Measurements from ENCODE around the gene SBK1.
A peak's percentile ranks its signal among the peaks of the same experiment; 100 is the strongest.

Gene SBK1

DNA sequence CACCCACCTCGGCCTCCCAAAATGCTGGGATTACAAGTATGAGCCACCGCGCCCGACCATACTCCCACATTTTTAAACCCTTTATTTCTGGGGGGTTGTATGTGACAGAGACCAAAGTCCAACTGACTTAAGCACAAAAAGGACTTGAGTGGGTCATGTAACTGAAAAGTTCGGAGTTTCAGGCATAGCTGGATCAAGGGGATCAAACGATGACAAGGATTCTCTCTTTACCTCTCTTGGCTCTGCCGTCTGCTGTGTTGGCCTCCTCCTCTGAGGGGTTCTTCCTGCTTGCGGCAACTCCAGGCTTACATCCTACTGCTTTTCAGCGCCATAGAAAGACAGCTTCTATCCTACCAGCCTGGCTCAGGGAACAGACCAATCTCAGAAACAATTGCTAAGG lies 9.2 kb upstream of the SBK1 start:
- no peak for DNase-seq

DNA sequence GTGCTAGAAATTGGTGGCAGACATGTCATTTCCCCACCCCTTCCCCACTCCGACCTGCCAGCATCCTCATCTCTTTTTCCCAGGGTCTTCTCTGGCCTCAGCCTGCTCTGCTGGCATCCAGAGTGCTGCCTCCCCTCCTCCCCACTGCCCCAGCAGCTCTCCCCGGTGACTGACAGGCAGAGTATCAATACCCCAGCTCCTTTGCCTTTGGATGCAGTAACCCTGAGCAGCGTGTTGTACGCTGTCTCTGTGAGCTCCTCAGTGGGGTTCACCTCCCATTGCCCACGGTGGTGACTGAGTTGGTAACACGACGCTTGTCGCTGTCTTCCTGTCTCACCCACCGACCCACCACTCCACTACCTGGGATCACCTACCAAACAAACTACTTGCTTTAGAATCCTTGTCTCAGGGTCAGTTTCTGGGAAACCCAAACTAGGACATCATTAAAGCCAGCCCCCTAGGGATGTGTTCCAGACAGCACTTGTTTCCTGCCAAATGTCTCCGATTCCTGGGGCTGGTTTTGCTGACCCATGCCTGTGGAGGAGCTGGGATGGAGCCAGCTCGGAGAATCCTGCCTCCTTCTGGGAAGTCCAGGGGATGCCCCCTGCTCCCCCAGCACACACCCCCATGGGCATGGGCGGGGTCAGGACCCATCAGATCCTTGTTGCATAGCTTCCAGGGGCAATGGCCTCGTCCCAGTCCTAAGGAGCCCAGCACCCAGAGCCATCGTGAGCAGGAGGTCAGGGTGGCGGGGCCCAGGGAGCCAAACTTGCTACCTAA lies 8.3 kb upstream of the SBK1 start:
- DNase-seq, result no peak

DNA sequence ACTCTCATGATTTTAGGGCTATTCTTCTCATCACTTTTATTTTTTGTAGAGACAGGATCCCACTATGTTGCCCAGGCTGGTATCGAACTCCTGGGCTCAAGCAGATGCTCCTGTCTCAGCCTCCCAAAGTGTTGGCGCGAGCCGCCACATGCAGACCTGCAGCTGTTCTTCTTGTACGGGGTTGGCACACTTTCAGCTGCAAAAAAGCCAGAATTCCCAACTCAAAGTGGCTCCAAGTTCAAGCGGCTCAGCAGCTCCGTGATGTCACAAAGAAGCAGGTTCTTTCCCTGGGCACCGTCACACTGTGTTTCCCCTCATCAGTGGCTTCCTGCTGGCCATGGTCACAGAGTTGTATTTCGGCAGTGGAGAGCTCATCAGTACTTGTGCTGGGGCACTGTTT lies 6.7 kb upstream of the SBK1 start:
- no peak for DNase-seq

GRCh38 chr16:28288114-28288513 lies 4.2 kb upstream of the SBK1 start:
- no peak for DNase-seq

- DNase-seq, result no peak
Measured at GRCh38 chr16:28289048-28289447, 3.3 kb upstream of the SBK1 start.

GRCh38 chr16:28289939-28290858 lies 2.1 kb upstream of the SBK1 start:
- no peak for DNase-seq

DNA sequence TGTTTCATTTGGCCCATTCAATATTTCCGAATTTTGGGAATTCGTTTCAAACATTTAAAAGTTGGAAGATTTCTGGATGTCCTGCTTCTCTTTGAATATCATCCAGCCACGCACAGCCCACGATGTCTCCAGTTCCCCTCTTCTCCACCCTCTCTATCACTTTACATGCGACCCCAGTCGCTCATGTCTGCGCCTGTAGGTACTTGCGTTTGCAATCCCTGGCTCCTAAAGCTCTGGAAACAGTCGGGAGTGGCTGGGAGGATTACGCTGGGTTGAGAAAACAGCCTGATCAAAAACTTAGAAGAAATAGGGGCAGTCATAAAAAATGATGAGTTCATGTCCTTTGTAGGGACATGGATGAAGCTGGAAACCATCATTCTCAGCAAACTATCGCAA lies 1.5 kb upstream of the SBK1 start:
- DNase-seq, result no peak

GRCh38 chr16:28292731-28293600 lies 641 bp downstream of the SBK1 start:
- DNase-seq, result peak; percentile 64

DNA sequence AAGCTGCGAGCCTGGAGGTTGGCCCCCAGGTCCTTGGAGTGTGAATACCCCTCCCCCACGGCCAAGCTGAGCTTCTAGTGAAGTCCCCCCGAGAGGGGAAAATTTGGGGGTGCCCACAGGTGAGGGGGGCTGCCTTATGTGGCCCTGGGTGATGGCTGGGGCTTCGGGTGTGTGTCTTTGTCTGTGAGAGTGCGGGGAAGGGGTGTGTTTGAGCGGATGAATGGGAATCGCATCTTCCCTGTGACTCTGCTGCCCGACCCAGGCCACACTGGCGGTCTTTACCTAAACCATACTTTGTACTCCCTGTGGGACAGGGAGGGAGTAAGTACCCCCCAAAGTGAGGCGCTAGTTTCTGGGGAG lies 1.3 kb downstream of the SBK1 start:
- no peak for DNase-seq

- no peak for DNase-seq
Measured at GRCh38 chr16:28294201-28294600, 1.9 kb downstream of the SBK1 start.

DNA sequence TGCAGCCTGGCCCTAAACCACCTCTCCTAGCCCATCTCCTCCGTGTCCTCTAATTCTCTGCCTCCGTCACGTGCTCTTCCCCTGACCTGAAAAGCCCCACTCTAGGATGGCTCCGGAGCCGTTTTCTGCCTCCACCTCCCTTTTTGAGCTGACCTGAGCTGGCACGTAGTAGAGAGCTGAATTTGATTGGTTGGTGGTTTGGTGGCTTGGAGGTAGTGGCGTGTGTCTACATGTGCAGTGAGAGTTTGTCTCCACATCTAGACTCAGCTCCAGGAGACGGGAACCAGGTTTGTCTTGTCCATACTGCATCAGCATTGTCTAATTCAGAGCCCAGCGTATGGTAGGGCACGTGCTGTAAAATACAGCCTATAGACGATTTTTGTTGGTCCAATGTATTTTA lies 3.0 kb downstream of the SBK1 start:
- DNase-seq, result no peak

GRCh38 chr16:28297308-28297707 lies 5.0 kb downstream of the SBK1 start:
- no peak for DNase-seq

- DNase-seq, result no peak
Measured at GRCh38 chr16:28297784-28298510, 5.6 kb downstream of the SBK1 start.

- DNase-seq, result no peak
Measured at GRCh38 chr16:28298511-28298878, 6.2 kb downstream of the SBK1 start.

DNA sequence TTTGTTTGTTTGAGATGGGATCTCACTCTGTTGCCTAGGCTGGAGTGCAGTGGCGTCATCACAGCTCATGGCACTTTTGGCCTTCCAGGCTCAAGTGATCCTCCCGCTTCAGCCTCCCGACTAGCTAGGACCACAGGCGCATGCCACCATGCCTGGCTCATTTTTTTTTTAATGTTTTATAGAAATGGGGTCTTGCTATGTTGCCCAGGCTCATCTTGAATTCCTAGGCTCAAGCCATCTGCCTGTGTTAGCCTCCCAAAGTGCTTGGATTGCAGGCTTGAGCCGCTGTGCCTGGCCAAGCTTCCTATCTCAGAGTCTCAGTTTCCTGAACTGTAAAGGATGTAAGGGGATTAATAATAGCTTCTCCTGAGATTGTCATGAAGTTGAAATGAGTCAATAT lies 8.0 kb downstream of the SBK1 start:
- no peak for DNase-seq

- DNase-seq, result no peak
Measured at GRCh38 chr16:28301154-28301553, 8.8 kb downstream of the SBK1 start.

DNA sequence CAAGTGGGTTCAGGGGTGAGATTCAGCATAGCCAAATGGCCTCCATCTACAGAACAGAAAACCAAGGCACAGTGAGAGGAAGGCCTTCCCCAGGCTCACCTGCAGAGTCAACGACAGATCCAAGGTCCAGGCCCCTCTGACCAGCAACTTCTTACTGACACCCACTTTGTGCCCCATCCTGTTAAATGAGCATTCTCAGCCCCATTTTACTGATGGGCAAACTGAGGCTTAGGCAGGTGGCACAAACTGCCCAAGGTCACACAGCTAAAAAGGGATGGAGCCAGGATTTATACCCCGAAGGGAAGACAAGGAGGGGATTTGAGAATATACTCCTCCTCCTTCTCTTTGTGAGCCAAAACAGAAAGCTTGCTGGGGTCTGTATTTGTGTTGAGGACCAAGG lies 9.3 kb downstream of the SBK1 start:
- no peak for DNase-seq

GRCh38 chr16:28303132-28303531 lies 10.8 kb downstream of the SBK1 start:
- DNase-seq, result no peak

DNA sequence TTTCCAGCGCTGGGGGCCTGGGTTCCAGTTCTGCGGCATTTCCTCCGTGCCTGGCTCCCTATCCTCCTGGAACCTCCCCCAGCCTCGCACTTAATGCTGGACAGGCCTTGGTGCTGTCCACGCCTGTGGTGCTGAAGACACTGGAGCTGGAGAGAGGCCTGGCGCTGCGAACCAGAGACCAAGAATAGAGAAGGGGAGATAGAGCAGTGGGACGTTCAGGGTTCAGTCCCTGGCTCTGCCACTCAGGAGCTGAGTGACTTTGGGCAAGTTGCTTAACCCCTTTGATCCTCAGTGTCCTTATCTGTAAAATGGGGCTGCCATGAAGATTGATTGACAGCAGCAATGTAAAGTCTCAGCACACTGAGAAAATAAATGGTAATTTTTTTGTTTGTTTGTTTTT lies 11.9 kb downstream of the SBK1 start:
- DNase-seq, result no peak

DNA sequence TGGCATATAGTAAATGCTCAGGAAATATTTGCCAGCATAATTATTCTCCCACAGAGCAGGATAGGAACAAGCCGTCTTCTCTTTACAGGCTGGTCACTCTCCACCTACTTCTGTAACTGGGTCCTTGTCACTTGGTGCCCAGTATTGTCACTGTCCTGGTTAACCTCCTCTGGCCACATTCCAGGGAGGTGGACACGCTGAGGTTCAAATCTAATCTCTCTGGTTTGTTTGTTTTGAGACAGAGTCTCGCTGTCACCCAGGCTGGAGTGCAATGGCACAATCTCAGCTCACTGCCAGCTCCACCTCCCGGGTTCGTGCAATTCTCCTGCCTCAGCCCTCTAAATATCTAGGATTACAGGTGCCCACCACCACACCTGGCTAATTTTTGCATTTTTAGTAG lies 15.6 kb downstream of the SBK1 start:
- no peak for DNase-seq

GRCh38 chr16:28308794-28309584 lies 16.7 kb downstream of the SBK1 start:
- DNase-seq, result no peak

- no peak for DNase-seq
Measured at GRCh38 chr16:28309811-28310311, 17.5 kb downstream of the SBK1 start.
